Measurements from ENCODE around the gene SOS1. TPM values are rescaled to one million over a fixed set of nuclear protein-coding genes. Genes with fewer than 3 reads are reported as not detected.
A peak's percentile ranks its signal among the peaks of the same experiment; 100 is the strongest.

SOS1 gene
- total and polyA plus RNA-seq, 2 experiments from 2014 or later = 15.3 to 31.6 TPM

- Histone ChIP-seq H3K27me3 (no peaks in the 10 kb centered on the region), H3K4me1 (ENCODE audit: low read depth) (no peaks in the 10 kb centered on the region), H3K36me3 (peaks cover 16% of the 10 kb centered on the region), H3K4me3 (no peak overlapping the region), H3K9me3 (ENCODE audit: low read depth) (no peaks in the 10 kb centered on the region), H3K27ac (peak overlapping the region; percentile 0)
- TF ChIP-seq, protein P1, sequence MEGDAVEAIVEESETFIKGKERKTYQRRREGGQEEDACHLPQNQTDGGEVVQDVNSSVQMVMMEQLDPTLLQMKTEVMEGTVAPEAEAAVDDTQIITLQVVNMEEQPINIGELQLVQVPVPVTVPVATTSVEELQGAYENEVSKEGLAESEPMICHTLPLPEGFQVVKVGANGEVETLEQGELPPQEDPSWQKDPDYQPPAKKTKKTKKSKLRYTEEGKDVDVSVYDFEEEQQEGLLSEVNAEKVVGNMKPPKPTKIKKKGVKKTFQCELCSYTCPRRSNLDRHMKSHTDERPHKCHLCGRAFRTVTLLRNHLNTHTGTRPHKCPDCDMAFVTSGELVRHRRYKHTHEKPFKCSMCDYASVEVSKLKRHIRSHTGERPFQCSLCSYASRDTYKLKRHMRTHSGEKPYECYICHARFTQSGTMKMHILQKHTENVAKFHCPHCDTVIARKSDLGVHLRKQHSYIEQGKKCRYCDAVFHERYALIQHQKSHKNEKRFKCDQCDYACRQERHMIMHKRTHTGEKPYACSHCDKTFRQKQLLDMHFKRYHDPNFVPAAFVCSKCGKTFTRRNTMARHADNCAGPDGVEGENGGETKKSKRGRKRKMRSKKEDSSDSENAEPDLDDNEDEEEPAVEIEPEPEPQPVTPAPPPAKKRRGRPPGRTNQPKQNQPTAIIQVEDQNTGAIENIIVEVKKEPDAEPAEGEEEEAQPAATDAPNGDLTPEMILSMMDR (IDR thresholded peaks at IDR 0.05; ENCODE audit: low read depth, low read length) = no peak
- no peak for DNase-seq (ENCODE audit: low read depth in 1 of 2, low spot score in 1 of 2)
Observed at GRCh38 chr2:39022642-39023235, 98.1 kb downstream of the SOS1 start.

DNA sequence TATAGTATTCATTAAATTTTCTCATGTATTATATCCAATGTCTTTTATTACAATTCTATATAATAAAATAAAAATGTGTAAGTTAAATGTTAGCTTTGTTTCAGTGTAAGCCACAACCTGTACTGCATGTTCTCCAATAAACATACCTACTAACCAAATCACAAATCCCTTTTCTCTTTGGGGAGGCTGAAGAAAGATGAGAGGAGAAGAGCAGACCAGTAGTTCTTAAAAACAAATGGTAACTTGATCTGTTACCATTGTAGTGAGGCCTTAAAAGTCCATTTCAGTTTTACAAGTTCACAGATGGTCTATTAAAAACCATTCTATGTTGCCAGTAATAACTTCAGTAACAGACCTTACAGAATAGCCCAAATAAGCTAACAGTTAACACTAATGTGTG is 100.5 kb downstream of the SOS1 start:
- H3K27me3 ChIP-seq = no peaks in the 10 kb centered on the region
- no peaks in the 10 kb centered on the region for H3K4me1 ChIP-seq (ENCODE audit: low read depth)
- no peak overlapping the region for H3K4me3 ChIP-seq
- no peak overlapping the region for H3K27ac ChIP-seq
- DNase-seq (ENCODE audit: low read depth in 1 of 2, low spot score in 1 of 2) = no peak
- no peaks in the 10 kb centered on the region for H3K9me3 ChIP-seq (ENCODE audit: low read depth)
- peaks cover 12% of the 10 kb centered on the region for H3K36me3 ChIP-seq
- TF ChIP-seq, protein P1 (IDR thresholded peaks at IDR 0.05; ENCODE audit: low read depth, low read length) = no peak

DNA sequence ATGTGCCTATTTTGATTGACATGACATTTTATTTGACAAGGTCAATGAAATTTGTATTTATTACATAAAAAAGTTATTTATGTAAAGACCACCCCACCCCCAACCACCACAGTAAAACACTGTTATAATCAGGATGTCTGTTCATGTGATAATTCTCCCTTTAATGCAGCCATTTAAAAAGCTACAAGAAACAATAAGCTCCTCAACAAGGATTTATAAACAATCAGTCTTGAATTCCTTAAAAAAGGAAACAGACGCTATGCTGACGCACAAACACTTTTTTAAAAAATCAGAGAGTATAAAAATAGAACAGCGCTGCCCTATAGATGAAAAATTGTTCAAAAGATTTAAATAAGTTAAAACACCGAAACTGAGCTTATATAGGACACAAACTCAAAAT is 102.2 kb downstream of the SOS1 start:
- Histone ChIP-seq H3K27me3 (no peaks in the 10 kb centered on the region), H3K27ac (no peak overlapping the region), H3K9me3 (ENCODE audit: low read depth) (no peaks in the 10 kb centered on the region), H3K36me3 (peaks cover 10% of the 10 kb centered on the region), H3K4me1 (ENCODE audit: low read depth) (no peaks in the 10 kb centered on the region), H3K4me3 (no peak overlapping the region)
- TF ChIP-seq, protein P1 (IDR thresholded peaks at IDR 0.05; ENCODE audit: low read depth, low read length) = no peak
- no peak for DNase-seq (ENCODE audit: low read depth in 1 of 2, low spot score in 1 of 2)

DNA sequence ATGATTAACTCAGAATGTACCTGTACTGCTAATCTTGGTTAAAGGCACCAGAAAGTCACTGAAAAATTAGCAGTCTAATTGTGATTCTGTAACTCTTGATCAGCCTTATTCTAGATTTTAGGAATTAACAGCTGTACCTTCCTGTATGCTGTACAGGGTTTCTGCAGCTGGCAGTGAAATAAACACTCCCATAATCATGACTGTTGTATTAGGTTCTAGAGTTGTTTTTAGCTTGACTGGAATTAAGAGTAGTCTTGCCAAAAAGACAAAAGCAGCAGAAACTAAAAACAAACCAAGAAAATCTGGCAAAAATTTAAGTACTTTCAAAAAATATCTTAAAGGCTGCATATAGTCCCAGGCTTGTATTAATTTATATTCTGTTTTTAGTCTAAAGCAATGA is 103.5 kb downstream of the SOS1 start:
- DNase-seq (ENCODE audit: low read depth in 1 of 2, low spot score in 1 of 2) = no peak
- TF ChIP-seq, protein P1 (IDR thresholded peaks at IDR 0.05; ENCODE audit: low read depth, low read length) = no peak
- Histone ChIP-seq H3K27me3 (no peaks in the 10 kb centered on the region), H3K27ac (no peak overlapping the region), H3K4me1 (ENCODE audit: low read depth) (no peaks in the 10 kb centered on the region), H3K9me3 (ENCODE audit: low read depth) (no peaks in the 10 kb centered on the region), H3K4me3 (no peak overlapping the region), H3K36me3 (peaks cover 17% of the 10 kb centered on the region)

DNA sequence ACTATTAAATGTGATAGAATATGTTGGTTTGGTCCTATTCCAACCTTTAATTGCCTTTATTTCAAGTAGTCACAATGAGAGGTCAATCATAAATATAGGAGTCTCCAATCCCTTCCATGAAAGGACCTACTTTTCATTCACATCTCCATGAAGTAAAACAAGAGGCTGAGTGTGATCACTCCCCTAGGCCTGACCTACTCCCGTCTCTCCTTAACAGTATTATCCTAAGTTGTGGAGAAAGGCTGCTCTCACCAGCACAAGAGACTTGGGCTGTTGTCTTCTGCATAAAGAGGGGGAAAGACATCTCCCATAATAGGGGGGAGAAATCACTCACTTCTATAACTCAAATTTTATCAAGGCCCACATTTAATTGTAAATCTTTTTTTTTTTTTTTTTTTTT is 105.4 kb downstream of the SOS1 start:
- TF ChIP-seq, protein P1 (IDR thresholded peaks at IDR 0.05; ENCODE audit: low read depth, low read length) = no peak
- no peak for DNase-seq (ENCODE audit: low read depth in 1 of 2, low spot score in 1 of 2)
- no peak overlapping the region for H3K27ac ChIP-seq
- H3K27me3 ChIP-seq = no peaks in the 10 kb centered on the region
- no peak overlapping the region for H3K4me3 ChIP-seq
- H3K9me3 ChIP-seq (ENCODE audit: low read depth) = no peaks in the 10 kb centered on the region
- no peaks in the 10 kb centered on the region for H3K4me1 ChIP-seq (ENCODE audit: low read depth)
- H3K36me3 ChIP-seq = peaks cover 24% of the 10 kb centered on the region

Data from cardiac muscle cell (in vitro differentiated cells and primary cell).